Measurements from ENCODE around the gene SYT1.
A peak's percentile ranks its signal among the peaks of the same experiment; 100 is the strongest.

SYT1 gene

DNA sequence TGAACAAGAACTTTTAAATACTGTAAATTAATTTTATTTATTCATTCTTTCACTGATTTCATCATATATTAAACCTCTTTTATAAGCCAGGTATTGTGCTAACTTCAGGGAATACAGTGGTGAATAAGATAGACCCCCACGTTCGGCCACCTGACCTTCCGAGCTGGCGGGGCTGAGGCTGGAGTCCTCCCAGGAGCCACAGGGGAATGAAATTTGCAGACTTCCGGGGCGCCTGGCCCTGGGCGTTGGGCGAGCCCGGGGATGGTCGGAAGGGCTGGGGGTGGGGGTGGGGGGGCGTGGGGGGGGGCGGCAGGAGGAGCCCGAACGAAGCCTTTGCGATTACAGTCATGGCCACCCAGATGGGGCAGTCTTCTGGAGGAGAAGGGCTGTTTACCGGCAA, 442.8 kb downstream of the SYT1 start:
- no peak for DNase-seq (ENCODE audit: extremely low spot score)
- CTCF ChIA-PET: no interaction called here
- TF ChIP-seq PKNOX1 (IDR thresholded peaks at IDR 0.05) (no peak), L3MBTL2 (conservative IDR thresholded peaks at IDR 0.05) (no peak), HDGF (IDR thresholded peaks at IDR 0.05; ENCODE audit: borderline replicate concordance) (no peak), SUZ12 (IDR thresholded peaks at IDR 0.05) (no peak), LEF1 (IDR thresholded peaks at IDR 0.05; ENCODE audit: borderline replicate concordance) (no peak), SP1 (IDR thresholded peaks at IDR 0.05) (no peak), FOXA1 (IDR thresholded peaks at IDR 0.05) (no peak), NFRKB (IDR thresholded peaks at IDR 0.05) (no peak), BHLHE40 (IDR thresholded peaks at IDR 0.05; ENCODE audit: borderline replicate concordance) (no peak), ARNT (IDR thresholded peaks at IDR 0.05) (no peak), TARDBP (IDR thresholded peaks at IDR 0.05) (no peak), FOXM1 (IDR thresholded peaks at IDR 0.05; ENCODE audit: borderline replicate concordance) (no peak), CTBP1 (IDR thresholded peaks at IDR 0.05; ENCODE audit: borderline replicate concordance) (no peak), ZNF384 (IDR thresholded peaks at IDR 0.05) (no peak)
- POLR2A ChIA-PET: no interaction called here

DNA sequence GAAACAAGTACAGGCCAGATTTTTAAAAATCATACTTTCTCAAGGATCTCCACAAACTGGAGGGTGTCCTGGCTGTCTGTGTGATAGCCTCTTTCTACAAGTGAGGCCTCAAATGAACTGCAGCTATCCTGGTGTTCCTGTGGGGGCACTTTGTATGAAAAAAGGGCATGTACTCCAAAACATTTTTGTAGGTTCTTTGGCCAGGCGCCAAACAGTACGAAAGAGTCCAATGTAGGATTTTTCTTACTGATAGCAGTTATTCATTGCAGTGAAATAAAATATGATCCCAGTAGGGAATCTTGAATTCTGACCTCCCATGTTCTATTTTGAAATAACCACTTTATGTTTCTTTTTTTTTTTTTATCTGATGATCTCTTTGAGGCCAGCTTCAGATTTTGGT, 444.5 kb downstream of the SYT1 start:
- no peak for DNase-seq (ENCODE audit: extremely low spot score)
- TF ChIP-seq CTBP1 (IDR thresholded peaks at IDR 0.05; ENCODE audit: borderline replicate concordance) (no peak), SUZ12 (IDR thresholded peaks at IDR 0.05) (no peak), LEF1 (IDR thresholded peaks at IDR 0.05; ENCODE audit: borderline replicate concordance) (no peak), SP1 (IDR thresholded peaks at IDR 0.05) (no peak)
- ChIA-PET POLR2A (no interaction called here), CTCF (interaction anchor here (0.6 kb wide), 1 partner anchor 56 kb away, joined by 3 read pairs; no protein-coding TSS in a partner anchor)

- POLR2A ChIA-PET: no interaction called here
These were observed 452.7 kb downstream of the SYT1 start for GRCh38 chr12:79317179-79317847.

GRCh38 chr12:79322905-79323304, 458.3 kb downstream of the SYT1 start:
- peak; percentile 78 for TF ChIP-seq ZNF384 (IDR thresholded peaks at IDR 0.05)
- TF ChIP-seq PKNOX1 (IDR thresholded peaks at IDR 0.05): peak; percentile 10; the same call in 1 of the 2 replicates
- TF ChIP-seq NFRKB (IDR thresholded peaks at IDR 0.05): no peak
- no peak for TF ChIP-seq L3MBTL2 (conservative IDR thresholded peaks at IDR 0.05)
- no peak for TF ChIP-seq SP1 (IDR thresholded peaks at IDR 0.05)
- TF ChIP-seq BHLHE40 (IDR thresholded peaks at IDR 0.05; ENCODE audit: borderline replicate concordance): no peak
- TF ChIP-seq ELF4 (IDR thresholded peaks at IDR 0.05): no peak
- no peak for DNase-seq (ENCODE audit: extremely low spot score)
- POLR2A ChIA-PET: no interaction called here
- CTCF ChIA-PET: no interaction called here

More at GRCh38 chr12:79317179-79317847, 452.7 kb downstream of the SYT1 start:
- no peak for TF ChIP-seq SP1 (IDR thresholded peaks at IDR 0.05)
- TF ChIP-seq CTBP1 (IDR thresholded peaks at IDR 0.05; ENCODE audit: borderline replicate concordance): no peak
- TF ChIP-seq FOXK2 (IDR thresholded peaks at IDR 0.05): no peak
- TF ChIP-seq PKNOX1 (IDR thresholded peaks at IDR 0.05): no peak
- no peak for TF ChIP-seq HDGF (IDR thresholded peaks at IDR 0.05; ENCODE audit: borderline replicate concordance)
- TF ChIP-seq L3MBTL2 (conservative IDR thresholded peaks at IDR 0.05): no peak
- no peak for TF ChIP-seq SUZ12 (IDR thresholded peaks at IDR 0.05)
- TF ChIP-seq ZNF384 (IDR thresholded peaks at IDR 0.05): no peak
- TF ChIP-seq NFRKB (IDR thresholded peaks at IDR 0.05): no peak
- TF ChIP-seq LEF1 (IDR thresholded peaks at IDR 0.05; ENCODE audit: borderline replicate concordance): no peak
- no peak for TF ChIP-seq FOXA1 (IDR thresholded peaks at IDR 0.05)
- TF ChIP-seq TARDBP (IDR thresholded peaks at IDR 0.05): no peak
- no peak for TF ChIP-seq BHLHE40 (IDR thresholded peaks at IDR 0.05; ENCODE audit: borderline replicate concordance)
- TF ChIP-seq FOXM1 (IDR thresholded peaks at IDR 0.05; ENCODE audit: borderline replicate concordance): no peak
- no peak for TF ChIP-seq ARNT (IDR thresholded peaks at IDR 0.05)
- no peak for TF ChIP-seq ELF4 (IDR thresholded peaks at IDR 0.05)
- CTCF ChIA-PET: no interaction called here
- DNase-seq (ENCODE audit: extremely low spot score): no peak

DNA sequence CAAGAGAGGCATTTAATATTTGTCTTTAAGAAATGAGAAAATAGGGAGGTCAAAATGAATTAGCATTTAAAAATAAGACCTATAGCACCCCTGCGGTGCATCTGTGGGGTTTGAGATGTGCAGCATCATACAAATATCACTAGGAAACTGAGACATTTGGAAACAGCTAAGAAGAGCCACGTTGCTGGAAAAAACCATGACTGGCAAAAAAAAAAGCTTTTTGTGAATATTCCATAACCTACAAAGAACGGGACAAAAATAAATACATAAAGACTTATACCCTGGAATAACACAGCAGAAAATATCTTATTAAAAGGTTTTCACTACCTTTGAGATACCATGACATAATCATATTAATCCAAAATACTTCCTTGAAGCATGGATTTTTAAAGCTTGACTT, 460.0 kb downstream of the SYT1 start:
- TF ChIP-seq HDGF (IDR thresholded peaks at IDR 0.05; ENCODE audit: borderline replicate concordance) (no peak), FOXK2 (IDR thresholded peaks at IDR 0.05) (no peak), ARNT (IDR thresholded peaks at IDR 0.05) (no peak), SUZ12 (IDR thresholded peaks at IDR 0.05) (no peak), LEF1 (IDR thresholded peaks at IDR 0.05; ENCODE audit: borderline replicate concordance) (no peak), L3MBTL2 (conservative IDR thresholded peaks at IDR 0.05) (no peak), ZNF384 (IDR thresholded peaks at IDR 0.05) (no peak), SP1 (IDR thresholded peaks at IDR 0.05) (no peak), NFRKB (IDR thresholded peaks at IDR 0.05) (no peak), CTBP1 (IDR thresholded peaks at IDR 0.05; ENCODE audit: borderline replicate concordance) (no peak), BHLHE40 (IDR thresholded peaks at IDR 0.05; ENCODE audit: borderline replicate concordance) (no peak), ELF4 (IDR thresholded peaks at IDR 0.05) (no peak), TARDBP (IDR thresholded peaks at IDR 0.05) (no peak), FOXA1 (IDR thresholded peaks at IDR 0.05) (no peak), FOXM1 (IDR thresholded peaks at IDR 0.05; ENCODE audit: borderline replicate concordance) (no peak), PKNOX1 (IDR thresholded peaks at IDR 0.05) (no peak)
- no peak for DNase-seq (ENCODE audit: extremely low spot score)
- POLR2A ChIA-PET: no interaction called here
- CTCF ChIA-PET: no interaction called here
